Neutrophil (primary cell): ENCODE measurements around the gene UFC1.
A peak's percentile ranks its signal among the peaks of the same experiment; 100 is the strongest.

Experiments
- H3K27ac ChIP-seq: fragments of 200-600 bp; sonication (generic); 2 replicates; pipeline ENCODE4 v1.5.1; 2016; ENCODE audit warnings: mild to moderate bottlenecking, moderate library complexity
- H3K27me3 ChIP-seq: fragments of 200-600 bp; sonication (generic); 2 replicates; pipeline ENCODE4 v1.6.0; 2016; ENCODE audit warnings: mild to moderate bottlenecking
- H3K36me3 ChIP-seq: fragments of 200-600 bp; sonication (generic); 2 replicates; pipeline ENCODE4 v1.5.1; 2017
- H3K4me1 ChIP-seq, 2 experiments: fragments of 200-600 bp in 1 of 2; sonication (generic) in 1 of 2; 1 replicate in 1 of 2; 2 replicates in 1 of 2; pipeline versions ENCODE4 v1.5.1 to v1.6.1; 2013 to 2016; ENCODE audit warnings: low read depth in 1 of 2, low read length in 1 of 2, mild to moderate bottlenecking in 1 of 2, moderate library complexity in 1 of 2; ENCODE audit not compliant: control insufficient read depth in 1 of 2, insufficient read depth in 1 of 2
- H3K4me3 ChIP-seq, 2 experiments: fragments of 200-600 bp in 1 of 2; sonication (generic) in 1 of 2; 1 replicate in 1 of 2; 2 replicates in 1 of 2; pipeline ENCODE4 v1.5.1; 2013 to 2016; ENCODE audit warnings: low read depth in 1 of 2, low read length in 1 of 2, mild to moderate bottlenecking in 1 of 2, moderate library complexity in 1 of 2
- H3K9me3 ChIP-seq: fragments of 200-600 bp; sonication (generic); 2 replicates; pipeline ENCODE4 v1.5.1; 2016
- CTCF ChIP-seq: fragments of 200-600 bp; sonication (generic); IDR thresholded peaks from 2 replicates; pipeline ENCODE4 v1.5.1; 2016; ENCODE audit warnings: antibody characterized with exemption

Gene UFC1

GRCh38 chr1:161121042-161121650, 32.6 kb upstream of the UFC1 start:
- H3K9me3 ChIP-seq: no peaks in the 10 kb centered on the region
- H3K27ac ChIP-seq: peak overlapping the region; percentile 91
- H3K27me3 ChIP-seq: no peaks in the 10 kb centered on the region
- H3K4me3 ChIP-seq: peak overlapping the region in 1 of 2 experiments; percentile 18
- TF ChIP-seq CTCF: no peak
- peaks cover 50 to 54% of the 10 kb centered on the region in 2 experiments for H3K4me1 ChIP-seq
- H3K36me3 ChIP-seq: peaks cover 68% of the 10 kb centered on the region

GRCh38 chr1:161121834-161122233, 31.9 kb upstream of the UFC1 start:
- H3K36me3 ChIP-seq: peaks cover 74% of the 10 kb centered on the region
- H3K27me3 ChIP-seq: no peaks in the 10 kb centered on the region
- H3K4me3 ChIP-seq: peak overlapping the region in 1 of 2 experiments; percentile 18
- H3K4me1 ChIP-seq: peaks cover 48 to 52% of the 10 kb centered on the region in 2 experiments
- TF ChIP-seq CTCF: no peak
- peak overlapping the region; percentile 91 for H3K27ac ChIP-seq
- no peaks in the 10 kb centered on the region for H3K9me3 ChIP-seq

GRCh38 chr1:161122967-161123366, 30.8 kb upstream of the UFC1 start:
- Histone ChIP-seq H3K4me3 (no peak overlapping the region), H3K4me1 (peaks cover 51 to 56% of the 10 kb centered on the region in 2 experiments), H3K36me3 (peaks cover 77% of the 10 kb centered on the region), H3K27ac (peak overlapping the region; percentile 91), H3K27me3 (no peaks in the 10 kb centered on the region), H3K9me3 (no peaks in the 10 kb centered on the region)
- TF ChIP-seq CTCF: no peak

- peaks cover 48 to 51% of the 10 kb centered on the region in 2 experiments for H3K4me1 ChIP-seq
- no peaks in the 10 kb centered on the region for H3K9me3 ChIP-seq
- peak overlapping the region; percentile 78 for H3K27ac ChIP-seq
- peak overlapping the region; percentile 9 to 20 for H3K4me3 ChIP-seq
- TF ChIP-seq CTCF: no peak
- H3K36me3 ChIP-seq: peaks cover 63% of the 10 kb centered on the region
- no peaks in the 10 kb centered on the region for H3K27me3 ChIP-seq
These were observed 26.1 kb upstream of the UFC1 start for GRCh38 chr1:161127649-161128048.

GRCh38 chr1:161128591-161129420, 25.0 kb upstream of the UFC1 start:
- Histone ChIP-seq H3K4me3 (no peak overlapping the region), H3K9me3 (no peaks in the 10 kb centered on the region), H3K36me3 (peaks cover 51% of the 10 kb centered on the region), H3K4me1 (peaks cover 58 to 59% of the 10 kb centered on the region in 2 experiments), H3K27ac (peak overlapping the region; percentile 78), H3K27me3 (no peaks in the 10 kb centered on the region)
- no peak for TF ChIP-seq CTCF
